Measurements from ENCODE around the gene GFRA1.

GRCh38 chr10:116080553-116080952 is 192.5 kb downstream of the GFRA1 start:
- TF ChIP-seq, protein P1, sequence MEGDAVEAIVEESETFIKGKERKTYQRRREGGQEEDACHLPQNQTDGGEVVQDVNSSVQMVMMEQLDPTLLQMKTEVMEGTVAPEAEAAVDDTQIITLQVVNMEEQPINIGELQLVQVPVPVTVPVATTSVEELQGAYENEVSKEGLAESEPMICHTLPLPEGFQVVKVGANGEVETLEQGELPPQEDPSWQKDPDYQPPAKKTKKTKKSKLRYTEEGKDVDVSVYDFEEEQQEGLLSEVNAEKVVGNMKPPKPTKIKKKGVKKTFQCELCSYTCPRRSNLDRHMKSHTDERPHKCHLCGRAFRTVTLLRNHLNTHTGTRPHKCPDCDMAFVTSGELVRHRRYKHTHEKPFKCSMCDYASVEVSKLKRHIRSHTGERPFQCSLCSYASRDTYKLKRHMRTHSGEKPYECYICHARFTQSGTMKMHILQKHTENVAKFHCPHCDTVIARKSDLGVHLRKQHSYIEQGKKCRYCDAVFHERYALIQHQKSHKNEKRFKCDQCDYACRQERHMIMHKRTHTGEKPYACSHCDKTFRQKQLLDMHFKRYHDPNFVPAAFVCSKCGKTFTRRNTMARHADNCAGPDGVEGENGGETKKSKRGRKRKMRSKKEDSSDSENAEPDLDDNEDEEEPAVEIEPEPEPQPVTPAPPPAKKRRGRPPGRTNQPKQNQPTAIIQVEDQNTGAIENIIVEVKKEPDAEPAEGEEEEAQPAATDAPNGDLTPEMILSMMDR (conservative IDR thresholded peaks at IDR 0.05; ENCODE audit: low read depth, low read length), result no peak
- no peak for TF ChIP-seq EZH2 (IDR thresholded peaks at IDR 0.05; ENCODE audit: borderline replicate concordance, low read depth, low read length, poor library complexity, severe bottlenecking)

Data from A673 (cell line).